SU-DHL-6 (cell line): Measurements from ENCODE around the gene GTF3C1.

Source experiments
- H2AFZ ChIP-seq: fragments of 200-600 bp; sonication (generic); 2 replicates; pipeline ENCODE4 v1.6.1; 2014; ENCODE audit warnings: low read depth, mild to moderate bottlenecking, moderate library complexity, mixed read lengths, antibody characterized with exemption, low read length; ENCODE audit not compliant: severe bottlenecking
- H3F3A ChIP-seq: fragments of 200-600 bp; shearing (Covaris generic); 2 replicates; pipeline ENCODE4 v1.6.0; 2016; ENCODE audit warnings: antibody characterized with exemption, mild to moderate bottlenecking; ENCODE audit not compliant: insufficient read depth
- H3K27ac ChIP-seq: fragments of 200-600 bp; sonication (generic); 2 replicates; pipeline ENCODE4 v1.5.1; 2016; ENCODE audit warnings: low read depth, mild to moderate bottlenecking, low read length, moderate library complexity, mixed read lengths
- H3K27me3 ChIP-seq: fragments of 200-600 bp; sonication (generic), shearing (Covaris generic); 2 replicates; pipeline ENCODE4 v1.6.0; 2014; ENCODE audit warnings: mild to moderate bottlenecking, low read length
- H3K36me3 ChIP-seq: fragments of 200-600 bp; sonication (generic); 2 replicates; pipeline ENCODE4 v1.6.1; 2014; ENCODE audit warnings: mild to moderate bottlenecking, low read length, mixed read lengths
- H3K4me2 ChIP-seq: fragments of 300-600, 200-600 bp; shearing (Covaris generic), sonication (generic); 2 replicates; pipeline ENCODE4 v1.6.0; 2014; ENCODE audit warnings: low read length, low read depth, mild to moderate bottlenecking; ENCODE audit not compliant: poor library complexity, severe bottlenecking
- H3K4me3 ChIP-seq: fragments of 200-600 bp; sonication (generic); 2 replicates; pipeline ENCODE4 v1.5.1; 2014; ENCODE audit warnings: antibody characterized with exemption, low read length, mild to moderate bottlenecking, mixed read lengths; ENCODE audit not compliant: insufficient read depth, poor library complexity, severe bottlenecking
- H3K79me2 ChIP-seq: fragments of 200-600 bp; sonication (generic); 2 replicates; pipeline ENCODE4 v1.6.1; 2014; ENCODE audit warnings: mild to moderate bottlenecking, low read length, moderate library complexity; ENCODE audit not compliant: insufficient read depth
- H3K9ac ChIP-seq: fragments of 200-600 bp; sonication (generic); 2 replicates; pipeline ENCODE4 v1.7.0; 2014; ENCODE audit warnings: mild to moderate bottlenecking, low read length
- H3K9me2 ChIP-seq: fragments of 200-600 bp; sonication (generic); replicated peaks from 2 replicates; pipeline ENCODE4 v1.6.1; 2014; ENCODE audit warnings: low read length; ENCODE audit not compliant: insufficient read depth
- H3K9me3 ChIP-seq: fragments of 200-600 bp; sonication (generic); 2 replicates; pipeline ENCODE4 v1.6.1; 2014; ENCODE audit warnings: low read length, mixed read lengths; ENCODE audit not compliant: insufficient read depth
- H4K20me1 ChIP-seq: fragments of 200-600 bp; sonication (generic); 2 replicates; pipeline ENCODE4 v1.6.1; 2014; ENCODE audit warnings: low read depth, mild to moderate bottlenecking, antibody characterized with exemption, low read length, moderate library complexity, mixed read lengths
- EZH2phosphoT487 ChIP-seq: fragments of 200-600 bp; sonication (generic), shearing (Covaris generic); conservative IDR thresholded peaks from 2 replicates; pipeline ENCODE4 v1.6.1; 2018; ENCODE audit warnings: mild to moderate bottlenecking, antibody characterized with exemption, low read length, moderate library complexity, mixed read lengths
- TF ChIP-seq, protein P1 (sequence below): fragments of 200-600 bp; sonication (generic); IDR thresholded peaks from one replicate; pipeline ENCODE4 v1.5.1; 2017; ENCODE audit warnings: antibody characterized with exemption, mild to moderate bottlenecking, low read length, moderate library complexity; ENCODE audit not compliant: insufficient read depth, poor library complexity, severe bottlenecking

GTF3C1 gene

DNA sequence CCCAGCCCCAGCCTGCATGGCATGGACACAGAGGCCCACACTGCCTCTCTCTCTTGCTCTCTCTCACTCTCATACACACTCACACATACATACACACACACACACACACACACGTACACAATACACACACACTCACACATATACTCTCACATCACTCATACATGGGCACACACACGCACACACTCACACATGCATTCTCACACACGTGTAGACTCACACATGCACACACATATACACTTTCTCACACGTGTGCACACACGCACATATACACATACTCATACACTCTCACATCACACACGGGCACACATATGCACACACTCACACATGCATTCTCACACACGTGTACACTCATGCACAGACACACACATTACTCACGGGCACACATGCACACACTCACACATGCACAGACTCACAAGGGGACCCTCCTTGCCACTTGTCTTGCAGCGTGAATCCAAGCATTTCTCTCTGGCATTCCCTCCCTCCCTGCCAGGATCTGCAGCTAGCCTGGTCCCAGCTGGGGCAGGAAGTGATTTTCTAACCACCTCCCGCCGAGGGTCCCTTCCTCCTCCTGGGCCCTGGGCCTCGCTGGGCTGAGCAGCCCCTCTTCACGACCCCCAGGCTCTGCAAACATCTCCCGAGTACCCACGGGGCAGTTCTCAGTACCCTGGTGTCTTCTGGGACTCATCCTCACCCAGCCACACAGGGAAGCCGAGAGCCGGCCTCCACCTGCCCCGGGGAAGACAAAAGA lies 110.3 kb downstream of the GTF3C1 start:
- H4K20me1 ChIP-seq = no peaks in the 10 kb centered on the region
- H3F3A ChIP-seq = no peaks in the 10 kb centered on the region
- no peak overlapping the region for H3K9ac ChIP-seq
- H3K9me3 ChIP-seq = no peaks in the 10 kb centered on the region
- H3K79me2 ChIP-seq = no peaks in the 10 kb centered on the region
- H3K36me3 ChIP-seq = no peaks in the 10 kb centered on the region
- H3K9me2 ChIP-seq = no peaks in the 10 kb centered on the region
- TF ChIP-seq EZH2phosphoT487 = no peak
- TF ChIP-seq, protein P1, sequence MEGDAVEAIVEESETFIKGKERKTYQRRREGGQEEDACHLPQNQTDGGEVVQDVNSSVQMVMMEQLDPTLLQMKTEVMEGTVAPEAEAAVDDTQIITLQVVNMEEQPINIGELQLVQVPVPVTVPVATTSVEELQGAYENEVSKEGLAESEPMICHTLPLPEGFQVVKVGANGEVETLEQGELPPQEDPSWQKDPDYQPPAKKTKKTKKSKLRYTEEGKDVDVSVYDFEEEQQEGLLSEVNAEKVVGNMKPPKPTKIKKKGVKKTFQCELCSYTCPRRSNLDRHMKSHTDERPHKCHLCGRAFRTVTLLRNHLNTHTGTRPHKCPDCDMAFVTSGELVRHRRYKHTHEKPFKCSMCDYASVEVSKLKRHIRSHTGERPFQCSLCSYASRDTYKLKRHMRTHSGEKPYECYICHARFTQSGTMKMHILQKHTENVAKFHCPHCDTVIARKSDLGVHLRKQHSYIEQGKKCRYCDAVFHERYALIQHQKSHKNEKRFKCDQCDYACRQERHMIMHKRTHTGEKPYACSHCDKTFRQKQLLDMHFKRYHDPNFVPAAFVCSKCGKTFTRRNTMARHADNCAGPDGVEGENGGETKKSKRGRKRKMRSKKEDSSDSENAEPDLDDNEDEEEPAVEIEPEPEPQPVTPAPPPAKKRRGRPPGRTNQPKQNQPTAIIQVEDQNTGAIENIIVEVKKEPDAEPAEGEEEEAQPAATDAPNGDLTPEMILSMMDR = no peak
- H3K4me3 ChIP-seq = no peak overlapping the region
- H2AFZ ChIP-seq = no peak overlapping the region
- no peak overlapping the region for H3K27ac ChIP-seq
- H3K4me2 ChIP-seq = no peak overlapping the region
- no peaks in the 10 kb centered on the region for H3K27me3 ChIP-seq

DNA sequence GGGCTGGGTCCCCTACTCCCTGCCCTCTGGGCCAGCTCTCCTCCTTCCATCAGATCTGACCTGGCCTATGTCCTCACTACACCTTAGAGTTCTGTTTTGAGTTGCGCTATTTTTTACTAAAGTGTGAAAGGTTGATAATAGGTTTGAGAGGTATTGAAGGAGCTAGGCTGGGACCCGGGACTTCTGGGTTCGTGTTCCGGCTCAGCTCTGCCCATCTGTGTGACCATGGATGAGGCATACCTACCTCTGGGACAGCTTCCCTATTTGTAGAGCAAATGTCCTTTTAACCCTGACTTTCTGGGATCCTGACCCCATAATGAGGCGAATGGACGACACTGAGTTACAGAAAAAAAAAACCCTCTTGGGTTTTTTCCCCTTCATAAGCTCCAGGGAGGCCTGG lies 111.8 kb downstream of the GTF3C1 start:
- Histone ChIP-seq H2AFZ (no peak overlapping the region), H3K9ac (no peak overlapping the region), H3K36me3 (no peaks in the 10 kb centered on the region), H4K20me1 (no peaks in the 10 kb centered on the region), H3K27ac (no peak overlapping the region), H3K9me2 (no peaks in the 10 kb centered on the region), H3K4me3 (no peak overlapping the region), H3K9me3 (no peaks in the 10 kb centered on the region), H3K27me3 (no peaks in the 10 kb centered on the region), H3K4me2 (no peak overlapping the region), H3K79me2 (no peaks in the 10 kb centered on the region), H3F3A (no peaks in the 10 kb centered on the region)
- TF ChIP-seq EZH2phosphoT487 = no peak
- TF ChIP-seq, protein P1 = no peak

DNA sequence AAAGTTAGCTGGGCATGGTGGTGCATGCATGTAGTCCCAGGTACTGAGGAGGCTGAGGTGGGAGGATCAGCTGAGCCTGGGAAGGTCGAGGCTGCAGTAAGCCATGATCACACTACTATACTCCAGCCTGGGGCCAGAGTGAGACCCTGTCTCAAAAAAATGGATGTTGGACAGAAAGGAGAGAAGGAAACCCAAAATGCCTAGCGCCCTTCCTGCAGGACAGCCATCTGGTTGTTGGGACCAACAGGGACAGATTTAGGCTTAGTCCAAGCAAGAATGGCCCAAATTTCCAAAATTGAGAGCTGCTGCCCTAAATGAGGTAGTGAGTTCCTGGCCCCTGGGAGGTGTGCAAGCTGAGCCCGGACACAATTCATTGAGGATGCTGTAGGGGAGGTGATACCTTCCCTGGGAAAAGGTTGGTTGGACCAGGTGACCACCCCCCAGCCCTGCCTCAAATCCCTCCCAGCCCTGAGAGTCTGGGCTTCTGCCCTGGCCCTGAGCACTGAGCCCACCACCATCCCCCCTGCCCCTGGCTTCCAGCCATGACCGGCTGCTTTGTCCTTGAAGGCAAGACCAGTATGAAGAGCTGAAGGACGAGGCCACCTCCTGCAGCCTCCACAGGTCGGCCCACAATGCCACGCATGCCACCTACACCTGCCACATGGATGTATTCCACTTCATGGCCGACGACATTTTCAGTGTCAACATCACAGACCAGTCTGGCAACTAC lies 112.6 kb downstream of the GTF3C1 start:
- no peak overlapping the region for H3K4me2 ChIP-seq
- H3K9me2 ChIP-seq = no peaks in the 10 kb centered on the region
- TF ChIP-seq, protein P1 = no peak
- TF ChIP-seq EZH2phosphoT487 = no peak
- no peak overlapping the region for H3K4me3 ChIP-seq
- H3K27ac ChIP-seq = no peak overlapping the region
- H3K27me3 ChIP-seq = no peaks in the 10 kb centered on the region
- no peaks in the 10 kb centered on the region for H3K36me3 ChIP-seq
- no peaks in the 10 kb centered on the region for H3F3A ChIP-seq
- H4K20me1 ChIP-seq = no peaks in the 10 kb centered on the region
- H3K9ac ChIP-seq = no peak overlapping the region
- H2AFZ ChIP-seq = no peak overlapping the region
- no peaks in the 10 kb centered on the region for H3K79me2 ChIP-seq
- no peaks in the 10 kb centered on the region for H3K9me3 ChIP-seq
